ENCODE results near the gene TLX2.
"Not testable (repeated sequence)": the region's sequence is repeated elsewhere in the genome, so short reads cannot be mapped to it uniquely, and the experiment has no call there.

Gene TLX2

GRCh38 chr2:74514368-74515270, at the start of gene TLX2:
TSS of gene TLX2 (plus strand) at chr2:74514450. CDS start at chr2:74514807, 357 bp downstream.
- no peak for DNase-seq

DNA sequence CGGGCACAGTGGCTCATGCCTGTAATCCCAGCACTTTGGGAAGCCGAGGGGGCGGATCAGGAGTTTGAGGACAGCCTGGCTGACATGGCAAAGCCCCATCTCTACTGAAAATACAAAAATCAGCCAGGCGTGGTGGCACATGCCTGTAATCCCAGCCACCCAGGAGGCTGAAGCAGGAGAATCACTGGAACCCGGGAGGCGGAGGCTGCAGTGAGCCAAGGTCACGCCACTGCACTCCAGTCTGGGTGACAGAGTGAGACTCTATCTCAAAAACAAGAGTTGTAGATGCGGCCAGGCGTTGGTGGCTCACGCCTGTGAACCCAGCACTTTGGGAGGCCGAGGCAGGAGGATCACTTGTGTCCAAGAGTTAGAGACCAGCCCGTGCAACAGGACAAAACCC, 43.5 kb upstream of the TLX2 start:
- not testable (repeated sequence) for DNase-seq

DNA sequence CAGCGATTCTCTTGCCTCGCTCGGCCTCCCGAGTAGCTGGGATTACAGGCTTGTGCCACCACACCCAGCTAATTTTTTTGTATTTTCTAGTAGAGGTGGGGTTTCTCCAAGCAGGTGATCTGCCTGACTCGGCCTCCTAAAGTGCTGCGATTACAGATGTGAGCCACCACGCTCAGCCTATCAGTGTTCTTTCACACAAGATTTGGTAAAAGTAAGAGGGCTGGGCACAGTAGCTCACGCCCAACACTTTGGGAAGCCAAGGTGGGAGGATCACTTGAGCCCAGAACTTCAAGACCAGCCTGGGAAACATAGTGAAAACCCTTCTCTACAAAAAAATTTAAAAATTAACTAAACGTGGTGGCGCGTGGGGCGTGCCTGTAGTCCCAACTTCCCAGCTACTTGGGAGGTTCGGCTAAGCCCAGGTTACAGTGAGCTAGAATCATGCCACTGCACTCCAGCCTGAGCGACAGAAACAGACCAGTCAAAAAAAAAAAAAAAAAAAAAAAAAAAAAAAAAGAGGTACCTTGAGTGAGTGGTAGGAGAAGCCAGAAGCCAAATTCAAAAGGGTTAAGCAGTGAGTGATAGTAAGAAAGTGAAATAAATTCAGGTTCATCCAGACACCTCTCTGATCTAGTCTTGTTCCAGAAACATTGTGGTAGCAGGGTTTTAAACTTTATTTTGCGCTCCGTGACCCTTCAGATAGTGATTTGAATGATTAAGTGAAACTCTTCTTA, 42.8 kb upstream of the TLX2 start:
- no peak for DNase-seq

- peak; percentile 96 for DNase-seq
Measured at GRCh38 chr2:74472086-74472944, 41.9 kb upstream of the TLX2 start, which contains the start of gene MRPL53. TSS of gene MRPL53 (minus strand) at chr2:74472680. CDS start at chr2:74472660, 20 bp downstream.

DNA sequence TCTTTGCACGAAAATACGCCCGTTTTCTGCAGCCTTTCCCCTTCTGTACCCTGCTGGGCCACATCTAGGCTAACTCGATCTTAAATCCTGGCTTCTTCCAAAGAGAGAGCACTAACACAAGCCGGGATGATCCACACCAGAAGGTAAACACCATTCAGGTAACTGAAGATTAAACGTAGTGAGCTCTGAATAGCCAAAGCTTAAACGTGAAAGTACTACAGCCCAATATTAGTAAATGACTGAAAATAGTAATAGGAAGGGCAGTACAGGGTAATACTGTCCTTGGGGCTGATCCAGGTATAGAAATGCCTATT, 41.3 kb upstream of the TLX2 start:
- DNase-seq, result no peak

DNA sequence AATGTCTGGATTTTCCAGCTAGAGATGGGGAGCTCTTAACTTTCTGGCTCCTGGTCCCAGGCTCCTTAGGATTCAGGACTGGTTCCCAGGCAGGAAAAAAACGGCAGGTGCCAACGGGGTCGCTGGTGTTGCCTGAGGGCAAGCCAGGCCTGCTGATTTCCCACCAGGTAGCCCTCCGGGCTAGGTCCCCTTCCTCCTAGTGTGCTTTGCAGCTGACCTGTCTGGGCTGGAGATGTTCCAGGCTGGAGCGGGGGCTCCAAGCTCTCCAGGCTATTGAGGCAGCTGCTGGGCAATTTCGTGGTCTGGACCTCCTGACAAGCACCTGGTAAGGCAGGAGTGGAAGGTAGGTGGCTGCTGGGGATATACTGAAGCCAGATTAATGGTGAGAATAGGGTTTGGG, 39.8 kb upstream of the TLX2 start:
- DNase-seq, result no peak

DNA sequence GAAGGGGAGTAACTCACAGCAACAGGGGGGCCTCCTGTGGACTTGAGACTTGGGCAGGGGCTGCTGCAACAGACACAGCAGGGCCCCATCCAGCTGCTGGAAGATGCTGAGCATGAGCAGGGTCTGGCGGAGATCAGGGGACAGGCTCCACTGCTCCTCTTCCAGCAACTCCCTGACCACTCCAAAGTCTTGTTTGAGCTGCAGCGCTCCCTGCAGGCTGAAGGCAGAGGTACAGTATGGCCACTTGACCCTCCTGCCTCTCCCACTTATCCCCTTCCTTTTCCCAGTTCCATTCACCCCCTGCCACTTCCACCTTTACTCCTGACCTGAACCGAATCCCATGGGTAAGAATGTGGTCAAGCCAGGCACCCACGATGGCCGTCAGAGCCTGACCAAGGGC, 39.4 kb upstream of the TLX2 start:
- DNase-seq, result no peak

- DNase-seq, result no peak
Measured at GRCh38 chr2:74481431-74481830, 32.8 kb upstream of the TLX2 start.

DNA sequence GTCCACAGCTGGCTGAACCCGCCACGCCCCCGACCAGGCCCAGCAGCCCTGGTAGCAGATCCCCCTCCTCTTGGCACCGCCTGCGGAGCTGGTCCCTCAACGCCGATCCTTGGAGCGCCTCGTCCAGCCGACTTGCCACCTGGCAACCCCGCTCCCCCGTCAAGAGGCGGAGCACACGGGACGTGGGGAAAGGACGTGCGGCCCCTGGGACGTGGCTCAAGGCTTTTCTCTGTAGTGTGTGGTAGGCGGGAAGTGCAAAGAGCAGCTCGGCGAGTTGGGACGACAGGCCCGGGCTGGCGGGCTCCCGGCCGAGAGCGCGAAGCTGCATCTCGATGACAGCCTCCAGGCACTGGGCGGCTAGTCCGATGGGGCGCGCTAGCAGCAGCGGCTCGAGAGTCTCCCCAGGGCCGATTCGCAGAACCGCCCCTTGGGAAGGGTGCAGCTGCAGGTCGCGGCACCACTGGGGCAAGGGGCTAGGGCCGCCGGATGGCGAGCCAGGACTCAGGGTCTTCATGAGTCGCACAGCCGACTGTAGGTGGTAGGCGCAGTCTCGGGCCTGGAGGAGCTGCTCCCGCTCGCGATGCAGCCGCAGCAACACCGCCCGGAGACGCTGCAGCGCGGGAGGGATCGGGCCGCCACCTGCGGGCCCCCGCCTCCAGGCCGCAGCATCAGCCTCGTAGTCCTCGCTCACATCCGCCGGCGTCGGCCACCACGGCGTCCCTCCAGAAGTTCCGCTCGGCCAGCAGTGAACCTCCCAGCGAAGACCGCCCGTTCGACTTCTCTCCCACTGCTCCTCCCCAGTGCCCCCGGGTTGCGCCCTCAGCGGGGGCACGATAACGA, 32.1 kb upstream of the TLX2 start:
- peak; percentile 65 for DNase-seq

- DNase-seq, result peak; percentile 95
Measured at GRCh38 chr2:74482801-74483674, 31.2 kb upstream of the TLX2 start, which contains the start of the genes CCDC142 and TTC31. TSS of gene CCDC142 (minus strand) at chr2:74482998. CDS start at chr2:74482837, 161 bp downstream. TSS of gene TTC31 (plus strand) at chr2:74483081. CDS start at chr2:74483096, 15 bp downstream.

- not testable (repeated sequence) for DNase-seq
Measured at GRCh38 chr2:74483675-74484164, 30.5 kb upstream of the TLX2 start.

- no peak for DNase-seq
Measured at GRCh38 chr2:74486141-74486540, 28.1 kb upstream of the TLX2 start.

- no peak for DNase-seq
Measured at GRCh38 chr2:74488643-74489481, 25.4 kb upstream of the TLX2 start.

DNA sequence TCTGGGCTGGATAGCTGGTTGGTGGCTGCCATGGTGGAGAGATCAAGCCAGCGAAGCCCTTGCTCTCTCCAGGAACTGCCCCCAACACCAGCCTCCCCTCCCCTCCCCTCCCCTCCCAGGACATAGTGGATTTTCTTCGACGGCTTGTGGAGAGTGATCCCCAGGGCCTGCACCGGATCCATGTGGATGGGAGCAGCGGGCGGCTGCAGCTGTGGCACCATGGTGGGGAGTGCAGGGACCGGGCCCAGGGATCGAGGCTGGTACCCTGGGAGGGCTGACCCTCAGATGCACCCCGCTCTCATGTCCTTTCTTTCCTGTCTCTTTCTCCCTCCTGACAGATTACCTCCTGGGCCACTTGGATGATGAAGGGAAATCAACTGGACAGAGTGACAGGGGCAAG, 24.3 kb upstream of the TLX2 start:
- DNase-seq, result no peak

GRCh38 chr2:74491648-74492544, 22.4 kb upstream of the TLX2 start:
- no peak for DNase-seq

DNA sequence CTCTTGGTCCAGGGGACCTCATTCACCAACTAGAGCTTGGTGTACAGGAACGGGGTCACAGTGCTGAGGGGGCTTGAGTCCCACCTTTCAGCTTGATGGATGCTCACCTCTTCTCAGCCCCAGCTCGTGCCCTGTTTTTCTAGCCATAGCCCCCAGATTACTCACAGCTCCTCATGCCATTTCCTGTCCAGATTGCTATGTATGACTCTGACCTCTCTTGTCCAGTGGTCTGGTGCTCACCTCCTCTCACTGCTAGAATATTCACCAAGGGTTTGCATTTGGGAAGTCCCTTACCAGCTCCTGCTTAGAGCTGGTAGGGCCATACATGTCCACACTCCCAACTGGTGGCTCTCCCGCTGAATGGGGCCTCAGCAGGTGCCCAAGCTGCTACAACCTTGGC, 20.7 kb upstream of the TLX2 start:
- DNase-seq, result no peak

GRCh38 chr2:74495440-74495839, 18.8 kb upstream of the TLX2 start:
- no peak for DNase-seq

- no peak for DNase-seq
Measured at GRCh38 chr2:74496997-74497776, 17.1 kb upstream of the TLX2 start.
